DOHH2 (cell line): ENCODE results near the gene RECQL.

Experiments used
- H3F3A ChIP-seq: fragments of 200-600 bp; sonication (generic), shearing (Covaris generic); 2 replicates; pipeline ENCODE4 v1.6.0; 2016; ENCODE audit warnings: antibody characterized with exemption, mild to moderate bottlenecking; ENCODE audit not compliant: control insufficient read depth, insufficient read depth
- H3K27ac ChIP-seq: fragments of 200-600 bp; sonication (generic); 2 replicates; pipeline ENCODE4 v1.5.1; 2014; ENCODE audit warnings: low read depth, mild to moderate bottlenecking, low read length, moderate library complexity
- H3K27me3 ChIP-seq: fragments of 200-600 bp; sonication (generic); 2 replicates; pipeline ENCODE4 v1.6.1; 2014; ENCODE audit warnings: mild to moderate bottlenecking, low read length, mixed read lengths; ENCODE audit not compliant: control insufficient read depth
- H3K36me3 ChIP-seq: fragments of 200-600 bp; sonication (generic); 2 replicates; pipeline ENCODE4 v1.6.1; 2014; ENCODE audit warnings: mild to moderate bottlenecking, low read length, moderate library complexity, mixed read lengths; ENCODE audit not compliant: control insufficient read depth
- H3K4me1 ChIP-seq: fragments of 200-600 bp; sonication (generic); 2 replicates; pipeline ENCODE4 v1.6.1; 2014; ENCODE audit warnings: mild to moderate bottlenecking, low read length, mixed read lengths; ENCODE audit not compliant: control insufficient read depth
- H3K4me2 ChIP-seq: fragments of 200-600 bp; sonication (generic); 2 replicates; pipeline ENCODE4 v1.6.0; 2014; ENCODE audit warnings: mild to moderate bottlenecking, low read length, moderate library complexity
- H3K4me3 ChIP-seq: fragments of 200-600 bp; sonication (generic); 2 replicates; pipeline ENCODE4 v1.5.1; 2014; ENCODE audit warnings: mild to moderate bottlenecking, low read length, mixed read lengths
- H3K79me2 ChIP-seq: fragments of 200-600 bp; sonication (generic); 2 replicates; pipeline ENCODE4 v1.6.1; 2014; ENCODE audit warnings: mild to moderate bottlenecking, low read length, mixed read lengths; ENCODE audit not compliant: control insufficient read depth
- H3K9me2 ChIP-seq: fragments of 200-600 bp; sonication (generic); replicated peaks from 2 replicates; pipeline ENCODE4 v1.6.1; 2014; ENCODE audit warnings: mild to moderate bottlenecking, low read length, mixed read lengths; ENCODE audit not compliant: control insufficient read depth
- H3K9me3 ChIP-seq: fragments of 200-600 bp; sonication (generic); 2 replicates; pipeline ENCODE4 v1.6.1; 2014; ENCODE audit warnings: antibody characterized with exemption, low read length, mixed read lengths; ENCODE audit not compliant: control insufficient read depth, insufficient read depth
- H4K20me1 ChIP-seq: fragments of 200-600 bp; sonication (generic); 2 replicates; pipeline ENCODE4 v1.6.0; 2014; ENCODE audit warnings: low read depth, mild to moderate bottlenecking, antibody characterized with exemption, low read length, moderate library complexity; ENCODE audit not compliant: control insufficient read depth, insufficient read depth
- EZH2phosphoT487 ChIP-seq: fragments of 200-600 bp; sonication (generic); IDR thresholded peaks from 2 replicates; pipeline ENCODE4 v1.6.1; 2017; ENCODE audit warnings: borderline replicate concordance, mild to moderate bottlenecking, antibody characterized with exemption, low read length, moderate library complexity, mixed read lengths
- TF ChIP-seq, protein P1 (sequence below): fragments of 200-600 bp; sonication (generic); IDR thresholded peaks from one replicate; pipeline ENCODE4 v1.5.1; 2014; ENCODE audit warnings: antibody characterized with exemption, mild to moderate bottlenecking, low read depth, low read length; ENCODE audit not compliant: poor library complexity, severe bottlenecking

The RECQL gene

DNA sequence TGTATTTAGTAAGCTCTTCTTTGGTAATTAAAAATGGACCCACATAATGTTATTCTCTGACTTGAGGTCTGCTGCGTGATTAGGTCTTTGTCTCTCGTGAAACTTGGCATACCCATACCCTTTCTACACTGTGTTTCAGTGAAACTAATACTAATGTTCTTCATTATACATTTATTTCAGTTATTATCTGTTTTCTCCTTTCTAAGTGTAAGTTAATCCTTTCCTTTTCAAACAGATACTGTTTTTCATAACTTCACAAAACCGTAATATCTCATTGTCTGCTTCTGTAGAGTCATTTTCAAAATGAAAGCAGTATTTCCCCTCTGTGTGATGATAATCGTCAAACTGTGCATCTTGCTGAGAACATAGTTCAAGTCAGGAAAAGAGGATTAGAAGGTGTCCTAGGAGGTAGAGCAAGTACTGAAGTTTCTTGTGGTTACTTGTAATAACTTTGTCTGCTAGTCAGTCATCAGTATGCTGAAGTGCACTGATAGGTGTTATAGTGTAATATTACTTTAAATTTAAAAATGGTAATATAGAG is 48.1 kb downstream of the RECQL start:
- Histone ChIP-seq H3K4me1 (no peaks in the 10 kb centered on the region), H3K9me3 (no peaks in the 10 kb centered on the region), H3K4me2 (no peak overlapping the region), H3K4me3 (no peak overlapping the region), H3K36me3 (peaks cover 43% of the 10 kb centered on the region), H4K20me1 (no peaks in the 10 kb centered on the region), H3F3A (no peaks in the 10 kb centered on the region), H3K27ac (no peak overlapping the region), H3K27me3 (no peaks in the 10 kb centered on the region), H3K79me2 (no peaks in the 10 kb centered on the region), H3K9me2 (no peaks in the 10 kb centered on the region)
- TF ChIP-seq, protein P1, sequence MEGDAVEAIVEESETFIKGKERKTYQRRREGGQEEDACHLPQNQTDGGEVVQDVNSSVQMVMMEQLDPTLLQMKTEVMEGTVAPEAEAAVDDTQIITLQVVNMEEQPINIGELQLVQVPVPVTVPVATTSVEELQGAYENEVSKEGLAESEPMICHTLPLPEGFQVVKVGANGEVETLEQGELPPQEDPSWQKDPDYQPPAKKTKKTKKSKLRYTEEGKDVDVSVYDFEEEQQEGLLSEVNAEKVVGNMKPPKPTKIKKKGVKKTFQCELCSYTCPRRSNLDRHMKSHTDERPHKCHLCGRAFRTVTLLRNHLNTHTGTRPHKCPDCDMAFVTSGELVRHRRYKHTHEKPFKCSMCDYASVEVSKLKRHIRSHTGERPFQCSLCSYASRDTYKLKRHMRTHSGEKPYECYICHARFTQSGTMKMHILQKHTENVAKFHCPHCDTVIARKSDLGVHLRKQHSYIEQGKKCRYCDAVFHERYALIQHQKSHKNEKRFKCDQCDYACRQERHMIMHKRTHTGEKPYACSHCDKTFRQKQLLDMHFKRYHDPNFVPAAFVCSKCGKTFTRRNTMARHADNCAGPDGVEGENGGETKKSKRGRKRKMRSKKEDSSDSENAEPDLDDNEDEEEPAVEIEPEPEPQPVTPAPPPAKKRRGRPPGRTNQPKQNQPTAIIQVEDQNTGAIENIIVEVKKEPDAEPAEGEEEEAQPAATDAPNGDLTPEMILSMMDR, result no peak
- no peak for TF ChIP-seq EZH2phosphoT487

- no peak overlapping the region for H3K4me3 ChIP-seq
- H3K79me2 ChIP-seq, result no peaks in the 10 kb centered on the region
- no peak for TF ChIP-seq EZH2phosphoT487
- TF ChIP-seq, protein P1, result no peak
These were observed 49.9 kb downstream of the RECQL start for GRCh38 chr12:21451529-21451928.

DNA sequence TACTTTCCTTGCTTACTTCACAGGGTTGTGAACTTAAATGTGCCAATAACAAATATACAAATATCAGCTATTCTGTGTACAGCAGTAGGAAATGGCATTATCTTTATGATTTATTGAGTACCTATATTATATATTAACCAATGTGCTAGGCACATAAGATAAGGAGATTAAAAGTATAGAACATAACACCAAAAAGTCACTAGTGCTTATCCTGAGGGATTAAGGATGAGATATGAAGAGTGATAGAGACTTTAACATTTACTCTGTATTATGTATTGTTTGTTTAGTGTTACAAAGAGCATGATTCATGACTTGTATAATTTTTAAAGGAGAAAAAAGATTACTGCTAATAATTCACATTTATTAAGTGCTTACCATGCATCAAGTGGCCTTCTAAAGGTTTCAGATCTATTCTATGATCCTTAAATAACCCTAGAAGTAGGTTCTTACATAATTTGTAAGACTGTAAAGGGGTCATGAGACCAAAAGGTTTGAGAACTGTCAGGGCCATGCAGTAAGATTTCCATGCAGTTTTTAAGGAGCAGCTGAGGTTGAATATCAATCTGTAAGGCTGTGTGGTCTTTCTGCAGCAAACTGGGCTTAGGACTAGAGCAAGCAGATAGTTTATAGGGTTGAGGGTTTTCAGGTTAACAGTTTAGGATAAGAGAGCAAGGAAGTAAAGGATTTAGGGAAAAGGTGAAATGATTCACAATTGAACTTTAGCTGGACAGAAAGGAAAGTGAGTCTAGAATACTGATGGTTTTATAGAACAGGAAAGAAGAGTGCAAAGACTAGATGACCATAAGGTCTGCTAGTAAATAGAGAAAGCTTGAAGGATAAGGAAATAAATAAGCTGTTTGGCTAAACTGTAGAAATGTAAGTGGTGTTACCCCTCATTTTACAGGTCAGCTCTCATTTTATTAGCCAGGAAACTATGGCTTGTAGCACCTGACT is 57.0 kb downstream of the RECQL start:
- H3K36me3 ChIP-seq, result peaks cover 60% of the 10 kb centered on the region
- no peak overlapping the region for H3K4me2 ChIP-seq
- H3K27ac ChIP-seq, result no peak overlapping the region
- H4K20me1 ChIP-seq, result no peaks in the 10 kb centered on the region
- no peaks in the 10 kb centered on the region for H3F3A ChIP-seq
- no peaks in the 10 kb centered on the region for H3K9me3 ChIP-seq
- TF ChIP-seq EZH2phosphoT487, result no peak
- TF ChIP-seq, protein P1, result no peak
- H3K9me2 ChIP-seq, result no peaks in the 10 kb centered on the region
- H3K4me3 ChIP-seq, result no peak overlapping the region
- no peaks in the 10 kb centered on the region for H3K27me3 ChIP-seq
- H3K79me2 ChIP-seq, result peaks cover 39% of the 10 kb centered on the region
- H3K4me1 ChIP-seq, result peaks cover 3% of the 10 kb centered on the region

More at GRCh38 chr12:21451529-21451928, 49.9 kb downstream of the RECQL start:
- Histone ChIP-seq H4K20me1 (no peaks in the 10 kb centered on the region), H3K27ac (no peak overlapping the region), H3F3A (no peaks in the 10 kb centered on the region), H3K36me3 (peaks cover 41% of the 10 kb centered on the region), H3K9me2 (no peaks in the 10 kb centered on the region), H3K9me3 (no peaks in the 10 kb centered on the region), H3K4me2 (no peak overlapping the region), H3K4me1 (no peaks in the 10 kb centered on the region), H3K27me3 (no peaks in the 10 kb centered on the region)
